ENCODE measurements around the gene CLPTM1L. TPM values are rescaled to one million over a fixed set of nuclear protein-coding genes. Genes with fewer than 3 reads are reported as not detected.

Gene CLPTM1L
- total RNA-seq, 1 donor from 2014 or later = 74.8 TPM

DNA sequence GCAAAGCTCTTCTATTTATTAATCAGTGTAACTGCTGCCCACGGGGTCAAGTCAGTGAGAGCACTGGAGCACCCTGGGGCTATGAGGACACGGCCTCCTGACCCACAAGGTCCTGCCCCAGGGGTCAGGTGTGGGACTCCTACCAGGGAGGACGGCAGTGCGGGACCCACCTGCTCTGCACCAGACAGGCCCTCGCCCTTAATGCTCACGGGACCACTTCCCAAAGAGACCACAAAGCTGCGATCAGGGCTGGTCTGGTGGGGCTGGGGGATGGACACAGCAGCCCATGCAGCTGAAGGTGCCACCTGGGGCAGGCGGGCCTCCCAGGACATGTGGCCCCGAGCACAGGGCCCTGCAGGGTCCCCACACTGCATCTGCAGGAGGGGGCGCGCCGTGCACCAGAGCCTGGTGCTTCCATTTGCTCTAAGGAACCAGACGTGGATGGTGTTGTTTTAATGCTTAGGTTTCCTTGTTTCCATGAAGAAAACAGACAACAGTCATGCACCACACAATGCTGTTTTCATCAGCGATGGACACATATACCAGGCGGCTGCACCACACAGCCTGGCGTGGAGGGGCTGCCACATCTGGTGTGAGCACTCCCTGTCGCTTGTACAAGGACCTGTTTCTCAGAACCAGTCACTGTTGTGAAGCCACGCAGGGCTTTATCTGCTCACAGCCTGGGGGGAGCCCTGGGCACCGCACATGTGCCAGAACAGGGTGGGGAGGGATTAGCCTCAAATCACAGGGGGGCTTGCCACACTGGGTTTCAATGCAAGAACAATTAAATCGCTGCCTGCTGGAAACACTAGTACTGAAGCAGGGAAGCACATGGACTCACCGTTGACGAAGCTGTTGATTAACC, 22.6 kb downstream of the CLPTM1L start:
- H3K36me3 ChIP-seq = no peaks in the 10 kb centered on the region

DNA sequence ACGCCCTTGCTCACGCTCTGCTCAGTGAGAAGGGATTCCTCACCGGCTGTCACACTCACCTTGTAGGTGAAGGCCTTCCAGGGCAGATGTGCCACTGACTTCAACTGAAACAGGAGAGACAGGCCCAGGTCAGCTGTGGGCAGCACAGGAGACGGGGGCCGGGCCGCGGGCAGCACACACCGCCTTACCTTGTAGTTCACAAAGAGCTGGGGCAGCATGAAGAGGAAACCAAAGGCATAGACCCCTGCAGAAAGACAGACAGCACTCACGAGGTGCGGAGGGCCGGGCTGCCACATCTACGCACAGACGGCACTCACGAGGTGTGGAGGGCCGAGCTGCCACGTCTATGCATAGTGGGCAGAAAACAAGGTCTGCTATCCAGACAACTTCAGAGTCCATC, 23.3 kb downstream of the CLPTM1L start:
- TF ChIP-seq, protein P1, sequence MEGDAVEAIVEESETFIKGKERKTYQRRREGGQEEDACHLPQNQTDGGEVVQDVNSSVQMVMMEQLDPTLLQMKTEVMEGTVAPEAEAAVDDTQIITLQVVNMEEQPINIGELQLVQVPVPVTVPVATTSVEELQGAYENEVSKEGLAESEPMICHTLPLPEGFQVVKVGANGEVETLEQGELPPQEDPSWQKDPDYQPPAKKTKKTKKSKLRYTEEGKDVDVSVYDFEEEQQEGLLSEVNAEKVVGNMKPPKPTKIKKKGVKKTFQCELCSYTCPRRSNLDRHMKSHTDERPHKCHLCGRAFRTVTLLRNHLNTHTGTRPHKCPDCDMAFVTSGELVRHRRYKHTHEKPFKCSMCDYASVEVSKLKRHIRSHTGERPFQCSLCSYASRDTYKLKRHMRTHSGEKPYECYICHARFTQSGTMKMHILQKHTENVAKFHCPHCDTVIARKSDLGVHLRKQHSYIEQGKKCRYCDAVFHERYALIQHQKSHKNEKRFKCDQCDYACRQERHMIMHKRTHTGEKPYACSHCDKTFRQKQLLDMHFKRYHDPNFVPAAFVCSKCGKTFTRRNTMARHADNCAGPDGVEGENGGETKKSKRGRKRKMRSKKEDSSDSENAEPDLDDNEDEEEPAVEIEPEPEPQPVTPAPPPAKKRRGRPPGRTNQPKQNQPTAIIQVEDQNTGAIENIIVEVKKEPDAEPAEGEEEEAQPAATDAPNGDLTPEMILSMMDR (IDR thresholded peaks at IDR 0.05) = no peak
- TF ChIP-seq EZH2phosphoT487 (IDR thresholded peaks at IDR 0.05) (no peak), EZH2 (IDR thresholded peaks at IDR 0.05) (no peak)
- Histone ChIP-seq H3K9ac (no peak overlapping the region), H3K79me2 (ENCODE audit: low read depth) (no peaks in the 10 kb centered on the region), H3F3A (ENCODE audit: low read depth) (peaks cover 10% of the 10 kb centered on the region), H3K4me1 (peaks cover 2% of the 10 kb centered on the region), H3K36me3 (no peaks in the 10 kb centered on the region), H3K27me3 (no peaks in the 10 kb centered on the region), H3K27ac (no peak overlapping the region), H2AFZ (replicated peaks) (no peak overlapping the region), H4K20me1 (ENCODE audit: low read depth) (no peaks in the 10 kb centered on the region), H3K4me2 (no peak overlapping the region), H3K9me3 (ENCODE audit: low read depth) (no peaks in the 10 kb centered on the region), H3K4me3 (no peak overlapping the region)
- peaks cover 1% of the 10 kb centered on the region for H3K4me1 Mint-ChIP-seq
- H3K9me3 Mint-ChIP-seq = no peaks in the 10 kb centered on the region
- H3K4me3 Mint-ChIP-seq = no peak overlapping the region
- H3K27me3 Mint-ChIP-seq (ENCODE audit: insufficient read depth, low read depth) = no peaks in the 10 kb centered on the region
- H3K27ac Mint-ChIP-seq = no peak overlapping the region
- H3K36me3 Mint-ChIP-seq = peaks cover 17% of the 10 kb centered on the region
- DNase-seq (ENCODE audit: low spot score) = no peak

More for the DNA sequence above, 22.6 kb downstream of the CLPTM1L start:
- H3K27ac ChIP-seq = no peak overlapping the region
- H3K79me2 ChIP-seq (ENCODE audit: low read depth) = no peaks in the 10 kb centered on the region
- DNase-seq (ENCODE audit: low spot score) = no peak
- H4K20me1 ChIP-seq (ENCODE audit: low read depth) = no peaks in the 10 kb centered on the region
- H3K4me1 Mint-ChIP-seq = no peaks in the 10 kb centered on the region
- H3K9me3 Mint-ChIP-seq = no peaks in the 10 kb centered on the region
- H3K9ac ChIP-seq = no peak overlapping the region
- TF ChIP-seq, protein P1 (IDR thresholded peaks at IDR 0.05) = no peak
- no peak for TF ChIP-seq EZH2phosphoT487 (IDR thresholded peaks at IDR 0.05)
- no peak for TF ChIP-seq EZH2 (IDR thresholded peaks at IDR 0.05)
- H3K27me3 ChIP-seq = no peaks in the 10 kb centered on the region
- H3K27me3 Mint-ChIP-seq (ENCODE audit: insufficient read depth, low read depth) = no peaks in the 10 kb centered on the region
- no peak overlapping the region for H3K4me2 ChIP-seq
- no peak overlapping the region for H3K4me3 ChIP-seq
- H3K4me1 ChIP-seq = no peaks in the 10 kb centered on the region
- no peak overlapping the region for H2AFZ ChIP-seq (replicated peaks)
- H3K36me3 Mint-ChIP-seq = peaks cover 17% of the 10 kb centered on the region
- H3K4me3 Mint-ChIP-seq = no peak overlapping the region
- peaks cover 3% of the 10 kb centered on the region for H3F3A ChIP-seq (ENCODE audit: low read depth)
- H3K9me3 ChIP-seq (ENCODE audit: low read depth) = no peaks in the 10 kb centered on the region
- H3K27ac Mint-ChIP-seq = no peak overlapping the region

DNA sequence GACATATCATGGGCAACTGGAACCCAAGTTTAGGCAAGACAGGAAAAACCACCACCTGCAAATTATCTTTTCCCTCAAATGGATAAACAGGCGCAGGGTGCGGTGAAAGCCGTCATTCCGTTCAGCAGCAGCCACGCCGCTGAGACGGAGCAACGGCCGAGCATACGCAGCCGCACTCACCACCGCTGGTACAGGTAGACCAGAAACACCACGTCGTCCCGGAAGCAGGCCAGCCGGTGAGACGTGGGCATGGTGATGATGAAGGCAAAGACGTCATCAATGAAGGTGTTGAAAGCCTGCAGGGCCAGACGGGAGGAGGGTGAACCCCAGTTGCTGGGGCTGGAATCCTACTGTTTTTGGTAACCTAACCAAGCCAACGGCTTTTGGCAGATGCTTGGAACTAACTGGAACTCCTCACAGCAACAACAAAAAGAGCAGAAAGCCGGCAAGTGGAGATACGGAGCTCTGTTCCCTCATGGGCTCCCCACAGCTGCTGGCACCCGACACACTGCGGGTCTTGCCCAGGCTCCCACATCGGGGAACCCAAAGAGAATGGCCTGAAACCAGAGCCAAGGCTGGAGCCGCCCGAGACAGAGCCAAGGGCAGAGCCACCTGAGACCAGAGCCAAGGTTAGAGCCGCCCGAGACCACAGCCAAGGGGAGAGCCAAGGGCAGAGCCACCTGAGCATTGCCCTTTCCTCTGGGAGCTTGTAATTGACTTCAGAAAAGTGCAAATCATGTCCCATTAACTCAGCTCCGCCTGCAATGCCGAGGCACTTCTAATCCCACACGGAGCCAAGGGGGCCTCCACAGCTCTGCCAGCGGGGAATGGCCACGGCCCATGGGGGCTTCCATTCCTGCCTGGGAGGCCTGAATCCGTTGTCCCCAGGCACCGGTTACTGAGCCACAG, 24.2 kb downstream of the CLPTM1L start:
- no peak overlapping the region for H3K4me2 ChIP-seq
- Mint-ChIP-seq H3K9me3 (no peaks in the 10 kb centered on the region), H3K4me1 (peaks cover 4% of the 10 kb centered on the region), H3K27ac (no peak overlapping the region), H3K4me3 (no peak overlapping the region), H3K36me3 (peaks cover 12% of the 10 kb centered on the region), H3K27me3 (ENCODE audit: insufficient read depth, low read depth) (no peaks in the 10 kb centered on the region)
- DNase-seq (ENCODE audit: low spot score) = no peak
- H3K4me3 ChIP-seq = no peak overlapping the region
- H3K79me2 ChIP-seq (ENCODE audit: low read depth) = no peaks in the 10 kb centered on the region
- H3K4me1 ChIP-seq = peaks cover 11% of the 10 kb centered on the region
- H2AFZ ChIP-seq (replicated peaks) = no peak overlapping the region
- H3K9ac ChIP-seq = no peak overlapping the region
- H3F3A ChIP-seq (ENCODE audit: low read depth) = peaks cover 14% of the 10 kb centered on the region
- H3K9me3 ChIP-seq (ENCODE audit: low read depth) = no peaks in the 10 kb centered on the region
- no peaks in the 10 kb centered on the region for H3K27me3 ChIP-seq
- no peak overlapping the region for H3K27ac ChIP-seq
- no peaks in the 10 kb centered on the region for H3K36me3 ChIP-seq
- TF ChIP-seq EZH2phosphoT487 (IDR thresholded peaks at IDR 0.05) (no peak), EZH2 (IDR thresholded peaks at IDR 0.05) (no peak)
- TF ChIP-seq, protein P1 (IDR thresholded peaks at IDR 0.05) = no peak
- no peaks in the 10 kb centered on the region for H4K20me1 ChIP-seq (ENCODE audit: low read depth)

Data from neural progenitor cell (in vitro differentiated cells).